Endothelial cell of umbilical vein (primary cell): ENCODE results near the gene CD101. TPM values are rescaled to one million over a fixed set of nuclear protein-coding genes. Genes with fewer than 3 reads are reported as not detected.

Source experiments
- BruUV-seq: library from RNA; stranded (reverse); fragments of 400-500 nt; replicated peaks from 2 replicates; lab custom pipeline; 2021; lab: Mats Ljungman, UMichigan
- CTCF ChIA-PET: fragments of 300-600, 350-600 bp; sonication (Branson Sonifier 250); formaldehyde crosslinking; loops from one replicate; lab custom pipeline; 2021; ENCODE audit warnings: antibody characterized with exemption, inconsistent platforms; lab: Charles Lee
- POLR2A ChIA-PET: fragments of 300-600, 350-600 bp; sonication (Branson Sonifier 250); formaldehyde crosslinking; loops from one replicate; lab custom pipeline; 2021; ENCODE audit warnings: antibody characterized with exemption, inconsistent platforms; lab: Charles Lee
- DNase-seq: peaks from one replicate; pipeline ENCODE4 v3.0.0-alpha.2; 2011; ENCODE audit warnings: low read depth, low spot score
- FAIRE-seq: peaks from 2 replicates; lab custom pipeline; 2011; peaks lifted over from hg19 to GRCh38; lab: Jason Lieb, UNC
- H2AFZ ChIP-seq: 2 replicates; pipeline ENCODE4 v1.6.0; 2012; ENCODE audit warnings: low read depth, low read length, control low read depth, inconsistent platforms
- H3K27ac ChIP-seq: 2 replicates; pipeline ENCODE4 v1.5.1; 2011; ENCODE audit warnings: low read depth, mild to moderate bottlenecking, control low read depth, low read length, moderate library complexity; ENCODE audit not compliant: insufficient read depth
- H3K27me3 ChIP-seq, 2 experiments: 2 replicates each; pipeline versions ENCODE4 v1.6.0 to v1.6.1; 2011; ENCODE audit warnings: low read length in 2 of 2, mixed read lengths in 1 of 2; ENCODE audit not compliant: control insufficient read depth in 2 of 2, insufficient read depth in 2 of 2
- H3K36me3 ChIP-seq, 2 experiments: 2 replicates in 1 of 2; 3 replicates in 1 of 2; pipeline ENCODE4 v1.5.1; 2011; ENCODE audit warnings: low read length in 2 of 2, mild to moderate bottlenecking in 1 of 2, moderate library complexity in 1 of 2; ENCODE audit not compliant: control insufficient read depth in 2 of 2, insufficient read depth in 2 of 2; ENCODE audit errors: extremely low read depth in 1 of 2
- H3K4me1 ChIP-seq: 3 replicates; pipeline ENCODE4 v1.5.1; 2011; ENCODE audit warnings: mild to moderate bottlenecking, low read length; ENCODE audit not compliant: control insufficient read depth, insufficient read depth; ENCODE audit errors: extremely low read depth
- H3K4me2 ChIP-seq: 2 replicates; pipeline ENCODE4 v1.6.1; 2011; ENCODE audit warnings: low read length, control low read depth, mixed read lengths; ENCODE audit not compliant: insufficient read depth
- H3K4me3 ChIP-seq, 3 experiments: fragments of 200-600 bp in 1 of 3; sonication (generic), shearing (Covaris generic) in 1 of 3; replicated peaks in 1 of 3; 2 replicates each; pipeline ENCODE4 v1.5.1; 2011 to 2016; ENCODE audit warnings: control low read depth in 3 of 3, low read length in 3 of 3, mild to moderate bottlenecking in 2 of 3, inconsistent platforms in 1 of 3, low read depth in 1 of 3, moderate library complexity in 1 of 3; ENCODE audit not compliant: insufficient read depth in 1 of 3
- H3K79me2 ChIP-seq: 2 replicates; pipeline ENCODE4 v1.6.0; 2012; ENCODE audit warnings: low read length, inconsistent platforms; ENCODE audit not compliant: control insufficient read depth, insufficient read depth
- H3K9ac ChIP-seq: replicated peaks from 2 replicates; pipeline ENCODE3; 2011; ENCODE audit warnings: low read length, control low read depth; ENCODE audit not compliant: insufficient read depth; ENCODE audit errors: extremely low read depth
- H3K9me1 ChIP-seq: replicated peaks from 3 replicates; pipeline ENCODE4 v1.6.0; 2011; ENCODE audit warnings: mild to moderate bottlenecking, low read length; ENCODE audit not compliant: control insufficient read depth, insufficient read depth; ENCODE audit errors: extremely low read depth
- H3K9me3 ChIP-seq: replicated peaks from 2 replicates; pipeline ENCODE4 v1.5.1; 2012; ENCODE audit warnings: low read length, inconsistent platforms; ENCODE audit not compliant: control insufficient read depth, insufficient read depth
- H4K20me1 ChIP-seq: replicated peaks from 2 replicates; pipeline ENCODE3; 2011; ENCODE audit warnings: mild to moderate bottlenecking, low read length; ENCODE audit not compliant: control insufficient read depth, insufficient read depth; ENCODE audit errors: extremely low read depth
- EZH2 ChIP-seq: IDR thresholded peaks from 2 replicates; pipeline ENCODE4 v1.6.1; 2012; ENCODE audit warnings: borderline replicate concordance, low read depth, mild to moderate bottlenecking, moderate library complexity, low read length, inconsistent platforms; ENCODE audit not compliant: severe bottlenecking
- FOS ChIP-seq: IDR thresholded peaks from 2 replicates; pipeline ENCODE4 v1.6.1; 2011; ENCODE audit warnings: mild to moderate bottlenecking, low read length, moderate library complexity, borderline replicate concordance; ENCODE audit not compliant: insufficient read depth
- GATA2 ChIP-seq: IDR thresholded peaks from 2 replicates; pipeline ENCODE4 v1.7.0; 2011; ENCODE audit warnings: low read depth, mild to moderate bottlenecking, moderate library complexity, mixed read lengths, low read length; ENCODE audit not compliant: insufficient read length, insufficient read depth
- JUN ChIP-seq: IDR thresholded peaks from 2 replicates; pipeline ENCODE4 v1.6.1; 2011; ENCODE audit warnings: borderline replicate concordance, low read depth; ENCODE audit not compliant: insufficient read length, insufficient read depth
- MAX ChIP-seq: IDR thresholded peaks from 2 replicates; pipeline ENCODE4 v1.6.1; 2011; ENCODE audit not compliant: insufficient read depth, insufficient read length
- POLR2A ChIP-seq: IDR thresholded peaks from 2 replicates; pipeline ENCODE4 v1.6.1; 2012; ENCODE audit warnings: low read depth, mild to moderate bottlenecking, control low read depth, low read length
- POLR2AphosphoS5 ChIP-seq: IDR thresholded peaks from 2 replicates; pipeline ENCODE4 v1.6.1; 2012; ENCODE audit warnings: low read depth, mild to moderate bottlenecking, control low read depth, low read length, moderate library complexity; ENCODE audit not compliant: insufficient read depth
- dilution Hi-C: fragments of 300-500 bp; cut with MboI; formaldehyde crosslinking; loops from one replicate; pipeline ENCODE4 v1.15.0; 2019; ENCODE audit warnings: low sequenced_read_pairs; ENCODE audit not compliant: extremely low pct_ligation_motif_present
- intact Hi-C: fragments of 100-400 bp; cut with micrococcal nuclease; formaldehyde crosslinking; loops from one replicate; pipeline ENCODE4 v1.10.0; 2022
- polyA plus RNA-seq, 4 experiments: library from polyadenylated mRNA; depleted of rRNA in 3 of 4; stranded (reverse) in 3 of 4; unstranded in 1 of 4; fragments of >200 nt; gene quantifications; 2 replicates each; pipeline versions ENCODE4 v1.2.1 to v1.2.3, GENCODE V29; 2011 to 2012; ENCODE audit warnings: missing spikeins in 1 of 4
- total RNA-seq: library from RNA; stranded (reverse); gene quantifications from 2 replicates; pipeline ENCODE4 v1.2.3, GENCODE V29; 2021

The CD101 gene
- total and polyA plus RNA-seq, 2 donors (not counting 3 experiments of a cell fraction or from before 2014, with no cell fraction given) = 0.04 to 0.97 TPM

- no TSS peak for BruUV-seq
- CTCF ChIA-PET = no interaction called here
- FAIRE-seq = no peak
Measured at GRCh38 chr1:116984406-116985160, 17.0 kb upstream of the CD101 start.

GRCh38 chr1:116986421-116987255 is 14.9 kb upstream of the CD101 start:
- dilution Hi-C loops (no loop called here), intact Hi-C loops (no loop called here)
- BruUV-seq = no TSS peak
- no peaks in the 10 kb centered on the region for H3K9me3 ChIP-seq
- H3K9me1 ChIP-seq = no peaks in the 10 kb centered on the region
- H3K4me2 ChIP-seq = no peak overlapping the region
- ChIA-PET CTCF (no interaction called here), POLR2A (no interaction called here)
- no peak overlapping the region for H3K9ac ChIP-seq
- no peak overlapping the region for H3K27ac ChIP-seq
- no peaks in the 10 kb centered on the region for H3K36me3 ChIP-seq
- H3K4me1 ChIP-seq = no peaks in the 10 kb centered on the region
- TF ChIP-seq GATA2 (no peak), POLR2AphosphoS5 (no peak), EZH2 (no peak), POLR2A (no peak), JUN (no peak), FOS (no peak)
- no peaks in the 10 kb centered on the region for H4K20me1 ChIP-seq
- no peak overlapping the region for H3K4me3 ChIP-seq
- no peaks in the 10 kb centered on the region for H3K27me3 ChIP-seq
- H2AFZ ChIP-seq = no peak overlapping the region
- FAIRE-seq = no peak
- no peak for DNase-seq
- H3K79me2 ChIP-seq = no peaks in the 10 kb centered on the region

More at GRCh38 chr1:116984406-116985160, 17.0 kb upstream of the CD101 start:
- Histone ChIP-seq H3K27ac (no peak overlapping the region), H3K9ac (no peak overlapping the region), H4K20me1 (no peaks in the 10 kb centered on the region), H3K4me2 (no peak overlapping the region), H3K79me2 (no peaks in the 10 kb centered on the region), H3K9me3 (no peaks in the 10 kb centered on the region), H3K4me3 (no peak overlapping the region), H3K27me3 (no peaks in the 10 kb centered on the region), H2AFZ (no peak overlapping the region), H3K36me3 (no peaks in the 10 kb centered on the region), H3K4me1 (no peaks in the 10 kb centered on the region), H3K9me1 (no peaks in the 10 kb centered on the region)
- POLR2A ChIA-PET = no interaction called here
- no peak for DNase-seq
- dilution Hi-C loops (no loop called here), intact Hi-C loops (no loop called here)
- TF ChIP-seq FOS (no peak), MAX (no peak), EZH2 (no peak), JUN (no peak)
